Measurements from ENCODE around the gene BTRC.

BTRC gene

GRCh38 chr10:101466016-101466912, 112.3 kb downstream of the BTRC start:
- H3K4me1 ChIP-seq (ENCODE audit: insufficient read depth, poor library complexity, severe bottlenecking): no peaks in the 10 kb centered on the region
- no peak for TF ChIP-seq CTCF (IDR thresholded peaks at IDR 0.05; ENCODE audit: poor library complexity, severe bottlenecking)
- no peaks in the 10 kb centered on the region for H3K27me3 ChIP-seq (ENCODE audit: insufficient read depth, poor library complexity, severe bottlenecking)
- no peak for ATAC-seq (ENCODE audit: low read depth)
- no peak overlapping the region for H3K27ac ChIP-seq (ENCODE audit: poor library complexity, severe bottlenecking)
- no peaks in the 10 kb centered on the region for H3K9me3 ChIP-seq (ENCODE audit: severe bottlenecking)
- H3K36me3 ChIP-seq (ENCODE audit: low read depth): no peaks in the 10 kb centered on the region
- no peak overlapping the region for H3K4me3 ChIP-seq (ENCODE audit: severe bottlenecking)
- no peak for DNase-seq (ENCODE audit: low spot score)

DNA sequence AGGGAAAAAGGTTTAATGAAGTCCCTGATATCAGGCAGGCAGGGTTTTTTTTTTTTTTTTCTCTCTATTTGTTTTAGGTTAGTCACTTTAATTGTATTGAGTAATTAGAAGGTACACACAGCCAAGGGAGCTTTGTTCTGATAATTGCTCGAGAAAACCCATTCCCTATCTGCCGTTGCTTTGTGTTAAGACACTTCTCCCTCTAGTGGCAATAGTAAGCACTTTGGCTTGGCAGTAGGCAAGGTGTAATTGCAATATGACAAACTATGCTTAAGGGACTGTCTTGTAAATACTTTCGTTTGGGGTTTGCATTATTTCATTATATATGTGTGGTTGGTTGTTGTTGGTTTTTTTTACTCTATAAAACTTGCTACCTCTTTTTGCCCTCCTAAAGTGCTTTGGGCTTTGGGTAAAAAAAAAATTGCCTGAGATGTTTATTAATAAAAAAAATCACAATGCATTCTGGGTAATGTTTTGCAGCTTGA, 113.4 kb downstream of the BTRC start:
- Histone ChIP-seq H3K36me3 (ENCODE audit: low read depth) (no peaks in the 10 kb centered on the region), H3K4me1 (ENCODE audit: insufficient read depth, poor library complexity, severe bottlenecking) (no peaks in the 10 kb centered on the region), H3K9me3 (ENCODE audit: severe bottlenecking) (no peaks in the 10 kb centered on the region), H3K27me3 (ENCODE audit: insufficient read depth, poor library complexity, severe bottlenecking) (no peaks in the 10 kb centered on the region), H3K4me3 (ENCODE audit: severe bottlenecking) (no peak overlapping the region), H3K27ac (ENCODE audit: poor library complexity, severe bottlenecking) (no peak overlapping the region)
- TF ChIP-seq CTCF (IDR thresholded peaks at IDR 0.05; ENCODE audit: poor library complexity, severe bottlenecking): peak; percentile 93
- DNase-seq (ENCODE audit: low spot score) (no peak), ATAC-seq (ENCODE audit: low read depth) (peak; percentile 82)

DNA sequence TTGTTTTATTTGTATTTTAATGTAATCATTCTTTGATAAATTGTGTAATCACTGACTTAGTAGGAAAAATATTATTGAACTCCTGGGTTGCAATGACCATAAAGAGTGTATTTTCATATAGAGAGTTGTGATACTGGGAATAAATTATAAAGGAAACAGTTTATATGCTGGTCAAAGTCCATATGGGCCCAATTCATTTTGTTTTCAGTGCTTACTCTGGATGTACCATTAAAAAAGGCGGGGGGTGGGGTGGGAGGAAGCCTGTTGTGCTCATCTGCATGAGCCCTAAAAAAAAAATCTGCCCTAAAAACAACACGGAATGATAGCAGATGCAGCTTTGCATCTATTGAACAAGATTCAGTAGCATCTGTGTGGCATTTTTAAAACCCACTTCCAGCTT, 114.2 kb downstream of the BTRC start:
- Histone ChIP-seq H3K4me1 (ENCODE audit: insufficient read depth, poor library complexity, severe bottlenecking) (no peaks in the 10 kb centered on the region), H3K27ac (ENCODE audit: poor library complexity, severe bottlenecking) (no peak overlapping the region), H3K36me3 (ENCODE audit: low read depth) (no peaks in the 10 kb centered on the region), H3K4me3 (ENCODE audit: severe bottlenecking) (no peak overlapping the region), H3K27me3 (ENCODE audit: insufficient read depth, poor library complexity, severe bottlenecking) (no peaks in the 10 kb centered on the region), H3K9me3 (ENCODE audit: severe bottlenecking) (no peaks in the 10 kb centered on the region)
- no peak for DNase-seq (ENCODE audit: low spot score)
- no peak for ATAC-seq (ENCODE audit: low read depth)
- TF ChIP-seq CTCF (IDR thresholded peaks at IDR 0.05; ENCODE audit: poor library complexity, severe bottlenecking): no peak

DNA sequence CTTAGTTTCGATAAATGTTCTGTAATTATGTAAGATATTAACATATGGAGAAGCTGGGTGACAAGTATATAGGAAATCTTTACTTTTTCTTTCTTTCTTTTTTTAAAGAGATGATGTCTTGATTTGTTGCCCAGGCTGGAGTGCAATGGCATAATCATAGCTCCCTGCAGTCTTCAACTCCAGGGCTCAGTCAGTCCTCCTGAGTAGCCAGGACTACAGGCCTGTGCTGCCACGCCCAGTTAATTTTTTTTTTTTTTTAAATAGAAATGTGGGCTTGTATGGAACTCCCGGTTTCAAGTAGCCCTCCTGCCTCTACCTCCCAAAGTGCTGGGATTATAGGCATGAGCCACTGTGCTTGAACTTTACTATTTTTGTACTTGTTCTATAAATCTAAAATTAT, 122.4 kb downstream of the BTRC start:
- Histone ChIP-seq H3K36me3 (ENCODE audit: low read depth) (no peaks in the 10 kb centered on the region), H3K4me1 (ENCODE audit: insufficient read depth, poor library complexity, severe bottlenecking) (no peaks in the 10 kb centered on the region), H3K4me3 (ENCODE audit: severe bottlenecking) (no peak overlapping the region), H3K27me3 (ENCODE audit: insufficient read depth, poor library complexity, severe bottlenecking) (no peaks in the 10 kb centered on the region), H3K27ac (ENCODE audit: poor library complexity, severe bottlenecking) (no peak overlapping the region), H3K9me3 (ENCODE audit: severe bottlenecking) (no peaks in the 10 kb centered on the region)
- ATAC-seq (ENCODE audit: low read depth) (no peak), DNase-seq (ENCODE audit: low spot score) (no peak)
- TF ChIP-seq CTCF (IDR thresholded peaks at IDR 0.05; ENCODE audit: poor library complexity, severe bottlenecking): no peak

DNA sequence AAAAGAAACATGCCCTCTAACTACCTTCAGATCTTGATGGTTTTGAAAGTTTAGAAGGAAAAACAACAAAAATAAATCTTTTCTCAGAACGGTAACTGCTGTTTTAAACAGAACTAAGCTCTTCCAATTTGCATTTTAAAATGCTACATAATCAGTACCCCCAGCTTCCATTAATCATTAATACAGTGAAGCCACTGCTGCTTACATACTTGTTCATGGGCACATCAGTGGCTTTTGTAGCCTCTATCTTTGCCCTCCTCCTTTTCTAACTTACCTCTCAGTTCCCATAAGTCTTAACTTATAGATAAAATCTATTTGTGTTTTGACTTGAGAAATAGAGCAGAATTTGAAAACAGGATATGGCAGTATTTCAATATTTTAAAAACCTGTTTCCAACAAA, 125.0 kb downstream of the BTRC start:
- no peak overlapping the region for H3K4me3 ChIP-seq (ENCODE audit: severe bottlenecking)
- TF ChIP-seq CTCF (IDR thresholded peaks at IDR 0.05; ENCODE audit: poor library complexity, severe bottlenecking): no peak
- DNase-seq (ENCODE audit: low spot score): no peak
- H3K4me1 ChIP-seq (ENCODE audit: insufficient read depth, poor library complexity, severe bottlenecking): no peaks in the 10 kb centered on the region
- H3K9me3 ChIP-seq (ENCODE audit: severe bottlenecking): no peaks in the 10 kb centered on the region
- no peak for ATAC-seq (ENCODE audit: low read depth)
- H3K27ac ChIP-seq (ENCODE audit: poor library complexity, severe bottlenecking): no peak overlapping the region
- no peaks in the 10 kb centered on the region for H3K36me3 ChIP-seq (ENCODE audit: low read depth)
- H3K27me3 ChIP-seq (ENCODE audit: insufficient read depth, poor library complexity, severe bottlenecking): no peaks in the 10 kb centered on the region

Data from RWPE2 (cell line).